Gastroesophageal sphincter (tissue), 3 donors: Measurements from ENCODE around the gene ZNF764.

Experiments used
- POLR2A ChIP-seq, 2 donors: fragments of 450-650 bp; IDR thresholded peaks; one replicate each; pipeline ENCODE4 v1.6.1; 2017; ENCODE audit warnings: antibody characterized with exemption in 2 of 2, mild to moderate bottlenecking in 2 of 2, moderate library complexity in 1 of 2
- POLR2AphosphoS5 ChIP-seq: sonication (generic); formaldehyde crosslinking; IDR thresholded peaks from one replicate; pipeline ENCODE4 v1.6.1; 2017; ENCODE audit warnings: antibody characterized with exemption
- TF ChIP-seq, protein P1 (sequence below), 4 experiments: fragments of 200-600 bp in 2 of 4; fragments of 450-650 bp in 2 of 4; sonication (generic) in 1 of 4; IDR thresholded peaks; one replicate each; pipeline ENCODE4 v1.5.1; 2017 to 2019; ENCODE audit warnings: antibody characterized with exemption in 4 of 4, mild to moderate bottlenecking in 2 of 4, moderate library complexity in 2 of 4

DNA sequence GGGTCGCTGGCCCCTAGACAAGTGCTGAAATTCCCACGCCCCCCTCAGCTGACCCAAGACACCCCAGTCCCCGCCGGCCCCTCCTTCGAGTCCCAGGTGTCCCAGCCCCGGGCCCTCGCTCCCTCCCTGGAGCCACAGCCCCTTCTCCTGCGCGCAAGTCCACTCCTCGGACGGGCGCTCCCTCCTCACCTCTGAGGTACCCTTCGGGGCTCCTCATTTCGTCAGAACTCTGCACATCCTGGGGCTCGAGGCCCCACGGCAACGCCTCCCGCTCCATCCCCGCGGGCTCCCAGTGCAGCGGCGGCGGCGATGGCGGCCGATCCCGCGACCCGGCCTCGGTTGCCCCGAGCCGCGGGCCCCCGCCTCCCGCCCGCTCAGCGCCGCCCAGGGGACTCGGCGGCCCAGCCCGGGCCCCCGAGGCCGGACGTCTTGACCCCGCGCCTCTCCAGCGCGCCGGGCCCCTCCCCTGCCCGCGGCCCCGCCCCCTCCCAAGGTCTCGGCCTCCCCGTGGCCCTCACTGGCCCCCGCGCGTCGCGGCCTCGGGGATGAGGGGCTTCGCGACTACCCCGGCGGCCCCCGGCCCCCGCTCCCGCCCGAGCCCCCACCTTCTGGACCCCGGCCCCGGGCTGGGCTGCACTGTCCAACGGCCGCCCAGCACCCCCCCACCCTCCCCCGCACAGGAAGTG lies 31.9 kb downstream of the ZNF764 start, which contains the start of gene ZNF768:
- TF ChIP-seq, protein P1, sequence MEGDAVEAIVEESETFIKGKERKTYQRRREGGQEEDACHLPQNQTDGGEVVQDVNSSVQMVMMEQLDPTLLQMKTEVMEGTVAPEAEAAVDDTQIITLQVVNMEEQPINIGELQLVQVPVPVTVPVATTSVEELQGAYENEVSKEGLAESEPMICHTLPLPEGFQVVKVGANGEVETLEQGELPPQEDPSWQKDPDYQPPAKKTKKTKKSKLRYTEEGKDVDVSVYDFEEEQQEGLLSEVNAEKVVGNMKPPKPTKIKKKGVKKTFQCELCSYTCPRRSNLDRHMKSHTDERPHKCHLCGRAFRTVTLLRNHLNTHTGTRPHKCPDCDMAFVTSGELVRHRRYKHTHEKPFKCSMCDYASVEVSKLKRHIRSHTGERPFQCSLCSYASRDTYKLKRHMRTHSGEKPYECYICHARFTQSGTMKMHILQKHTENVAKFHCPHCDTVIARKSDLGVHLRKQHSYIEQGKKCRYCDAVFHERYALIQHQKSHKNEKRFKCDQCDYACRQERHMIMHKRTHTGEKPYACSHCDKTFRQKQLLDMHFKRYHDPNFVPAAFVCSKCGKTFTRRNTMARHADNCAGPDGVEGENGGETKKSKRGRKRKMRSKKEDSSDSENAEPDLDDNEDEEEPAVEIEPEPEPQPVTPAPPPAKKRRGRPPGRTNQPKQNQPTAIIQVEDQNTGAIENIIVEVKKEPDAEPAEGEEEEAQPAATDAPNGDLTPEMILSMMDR (IDR thresholded peaks at IDR 0.05), result no peak
- TF ChIP-seq POLR2A (IDR thresholded peaks at IDR 0.05) (peak in 1 of 2 donors; percentile 26), POLR2AphosphoS5 (no peak)
